EL (cell line): ENCODE results near the gene CAMKMT.

ENCODE experiments used
- DNase-seq: peaks from one replicate; pipeline ENCODE4 v3.0.0-alpha.2; 2016

The CAMKMT gene

DNA sequence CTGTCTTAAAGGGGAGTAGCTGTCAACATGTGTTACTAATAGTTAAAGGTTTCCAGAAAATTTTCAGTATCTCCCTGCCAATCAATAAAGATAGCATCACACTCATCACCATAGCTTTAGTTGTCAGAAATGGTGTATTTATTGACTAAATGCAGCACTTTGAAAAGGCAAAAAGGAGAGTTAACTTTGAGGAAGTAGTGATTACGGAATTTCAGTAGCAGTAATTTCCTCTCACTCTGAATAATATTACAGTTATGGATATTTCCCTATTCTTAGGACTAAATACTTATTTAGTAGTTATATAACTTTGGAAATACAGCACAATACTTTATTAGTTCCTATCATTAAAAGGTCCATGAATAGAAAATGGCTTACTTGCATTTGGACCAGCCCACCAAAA, 250.5 kb downstream of the CAMKMT start:
- no peak for DNase-seq

DNA sequence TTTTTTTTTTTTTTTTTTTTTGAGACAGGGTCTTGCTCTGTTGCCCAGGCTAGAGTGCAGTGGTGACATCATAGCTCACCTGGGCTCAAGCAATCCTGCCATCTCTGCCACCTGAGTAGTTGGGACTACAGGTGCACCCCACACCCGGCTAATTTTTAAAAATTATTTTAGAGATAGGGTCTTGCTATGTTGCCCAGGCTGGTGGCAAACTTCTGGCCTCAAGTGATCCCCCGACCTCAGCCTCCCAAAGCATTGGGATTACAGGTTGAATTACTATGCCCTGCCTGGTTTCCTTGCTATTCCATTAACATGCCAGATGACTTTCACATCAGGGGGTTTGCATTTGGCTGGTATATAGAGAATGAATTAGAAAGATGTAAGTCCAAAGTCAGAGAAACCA, 253.2 kb downstream of the CAMKMT start:
- DNase-seq: no peak

- no peak for DNase-seq
These were observed 254.3 kb downstream of the CAMKMT start for GRCh38 chr2:44615950-44616518.

GRCh38 chr2:44616667-44617155, 255.0 kb downstream of the CAMKMT start:
- DNase-seq: no peak

DNA sequence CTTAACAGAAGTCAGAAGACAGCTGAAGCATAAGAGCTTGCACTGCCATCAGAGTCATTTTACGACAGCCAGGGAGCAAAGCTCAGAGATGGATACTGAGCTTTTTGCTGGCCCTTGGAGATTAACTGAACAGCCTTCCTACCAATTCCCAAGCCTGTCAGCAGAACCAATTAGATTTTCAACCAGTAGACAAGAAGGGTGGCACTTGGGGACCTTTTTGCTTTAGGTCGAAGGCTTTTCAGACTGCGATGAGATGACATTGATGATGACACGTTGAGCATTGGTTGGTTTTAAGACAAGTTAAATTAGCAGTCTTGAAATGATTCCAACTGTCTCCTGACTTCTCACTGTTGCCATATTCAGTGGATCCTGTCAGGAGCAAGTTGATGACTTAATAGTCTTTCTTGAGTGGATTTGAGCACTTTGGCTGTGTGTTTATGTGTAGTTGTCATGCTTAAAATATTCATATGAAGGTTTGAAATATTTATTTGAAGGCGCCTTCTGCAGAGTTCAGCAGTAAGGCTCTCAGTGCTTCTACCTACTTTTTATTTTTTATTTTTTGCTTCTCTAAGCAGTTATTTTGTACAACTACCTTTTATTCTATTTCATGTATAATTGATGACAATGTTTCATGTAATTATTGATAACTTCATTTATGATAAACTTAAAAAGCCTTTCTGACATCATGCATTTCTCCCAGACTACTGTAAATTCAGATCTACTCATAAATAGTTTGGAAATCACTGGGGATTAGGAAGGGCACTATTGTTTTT, 256.7 kb downstream of the CAMKMT start:
- no peak for DNase-seq

- no peak for DNase-seq
These were observed 258.6 kb downstream of the CAMKMT start for GRCh38 chr2:44620189-44620990.

DNA sequence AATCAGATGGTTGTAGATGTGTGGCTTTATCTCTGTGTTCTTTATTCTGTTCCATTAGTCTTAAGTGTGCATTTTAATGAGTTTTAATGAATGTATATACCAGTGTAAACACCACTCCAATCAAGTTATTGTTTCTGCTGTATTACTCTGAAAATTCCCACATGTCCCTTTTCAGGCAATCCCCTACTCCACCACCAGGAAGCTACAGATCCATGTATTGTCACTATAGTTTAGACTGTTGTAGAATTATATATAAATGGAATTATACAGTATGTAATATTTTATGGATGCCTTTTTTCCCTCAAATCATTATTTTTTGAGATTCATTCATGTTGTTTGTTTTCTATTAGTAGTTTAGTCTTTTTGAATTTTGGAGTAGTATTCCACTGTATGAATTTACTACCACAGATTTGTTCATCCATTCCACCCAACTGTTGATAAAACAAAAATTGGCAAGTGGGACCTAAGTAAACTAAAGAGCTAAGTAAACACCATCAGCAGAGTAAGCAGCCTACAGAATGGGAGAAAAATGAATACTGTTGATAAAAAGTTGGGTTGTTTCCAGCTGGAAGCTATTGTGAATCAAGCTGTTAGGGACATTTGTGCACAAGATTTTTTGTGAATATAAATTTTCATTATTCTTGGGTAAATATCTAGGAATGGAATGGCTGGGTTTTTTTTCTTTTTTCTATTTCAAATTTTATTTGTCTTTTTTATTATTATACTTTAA, 262.0 kb downstream of the CAMKMT start:
- no peak for DNase-seq

DNA sequence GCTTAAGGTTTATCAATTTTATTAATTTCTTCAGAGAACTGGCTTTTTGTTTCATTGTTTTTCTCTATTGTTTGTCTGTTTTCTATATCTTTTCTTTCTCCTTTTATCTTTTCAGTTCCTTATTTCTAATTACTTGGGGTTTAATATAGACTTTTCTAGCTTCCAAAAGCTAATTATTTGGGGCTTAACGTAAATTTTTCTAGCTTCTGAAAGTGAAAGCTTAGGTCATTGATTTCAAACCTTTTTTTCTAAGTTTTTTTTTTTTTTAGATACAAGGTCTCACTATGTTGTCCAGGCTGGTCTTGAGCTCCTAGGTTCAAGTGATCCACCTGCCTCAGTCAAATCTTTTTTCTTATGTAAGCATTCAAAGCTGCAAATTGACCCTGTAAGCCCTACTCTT, 266.6 kb downstream of the CAMKMT start:
- no peak for DNase-seq

GRCh38 chr2:44632931-44633689, 271.4 kb downstream of the CAMKMT start:
- DNase-seq: no peak

GRCh38 chr2:44635725-44636124, 274.0 kb downstream of the CAMKMT start:
- DNase-seq: no peak

DNA sequence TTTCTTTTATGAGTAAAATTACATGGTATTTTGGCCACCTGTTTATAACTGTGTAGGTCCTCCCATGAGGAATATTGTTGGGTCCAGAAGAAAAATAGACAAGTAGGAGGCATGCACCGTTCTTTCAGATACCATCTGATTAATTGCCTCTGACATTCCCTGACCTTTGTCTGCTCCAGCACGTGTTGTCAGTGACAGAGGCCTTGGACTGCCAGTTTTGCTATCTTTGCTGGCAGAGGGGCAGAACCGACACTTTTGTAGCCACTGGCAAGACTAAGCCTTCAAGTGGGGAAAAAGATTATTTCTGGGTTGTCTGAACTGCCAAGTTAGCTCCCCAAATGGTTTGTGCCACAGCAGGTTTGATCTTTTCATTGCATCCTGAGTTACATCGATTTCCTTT, 276.9 kb downstream of the CAMKMT start:
- DNase-seq: no peak

DNA sequence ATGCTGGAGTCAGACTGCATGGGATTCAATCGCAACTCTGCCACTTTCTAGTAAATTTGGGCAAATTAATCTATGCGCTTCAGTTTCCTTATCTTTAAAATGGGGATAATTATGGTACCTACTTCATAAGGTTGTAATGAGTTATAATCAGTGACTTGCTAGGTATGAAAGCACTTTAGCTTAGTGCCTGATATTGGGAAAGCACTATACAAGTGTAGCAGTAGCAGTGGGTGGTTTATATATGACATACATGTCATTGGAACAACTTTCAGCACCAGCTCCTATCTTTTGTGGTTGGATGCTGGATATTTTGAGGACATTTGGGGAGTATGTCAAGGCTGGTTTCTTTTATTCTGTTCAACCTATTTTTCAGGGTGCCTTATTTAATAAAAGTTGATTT, 277.7 kb downstream of the CAMKMT start:
- no peak for DNase-seq

DNA sequence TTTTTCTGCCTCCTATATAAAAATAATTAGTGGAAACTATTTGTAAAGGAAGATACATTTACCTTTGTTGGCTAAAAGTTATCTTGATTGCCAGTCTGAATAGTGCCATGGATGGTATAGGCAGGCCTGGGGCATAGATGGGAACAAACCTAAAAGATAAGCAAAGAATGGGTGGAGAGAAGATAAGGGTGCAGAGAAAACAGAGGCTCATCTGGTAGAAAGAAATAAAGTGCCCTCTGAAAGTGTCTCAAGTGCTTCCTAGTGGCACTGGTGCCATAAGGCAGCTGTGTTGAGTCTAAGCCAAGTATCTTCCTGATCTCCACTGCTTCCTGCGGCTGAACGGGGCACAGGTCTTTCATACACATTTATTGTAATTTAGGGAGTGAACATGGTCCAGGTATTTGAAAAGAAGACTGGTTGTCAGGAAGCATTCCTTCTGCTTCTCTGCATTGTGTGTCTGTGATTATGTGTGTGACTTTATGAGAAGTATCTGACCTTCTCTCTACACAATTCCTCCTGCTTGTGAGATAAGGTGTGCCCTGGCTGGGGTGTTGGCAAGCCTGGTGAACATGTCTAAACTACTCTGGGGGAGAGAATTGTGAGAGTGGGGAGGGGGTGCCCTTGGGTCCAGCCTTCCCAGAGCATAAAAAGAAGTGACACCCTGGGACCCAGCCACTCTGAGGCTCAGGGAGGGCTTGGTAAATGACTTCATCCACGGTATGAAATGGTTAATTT, 280.5 kb downstream of the CAMKMT start:
- DNase-seq: no peak

DNA sequence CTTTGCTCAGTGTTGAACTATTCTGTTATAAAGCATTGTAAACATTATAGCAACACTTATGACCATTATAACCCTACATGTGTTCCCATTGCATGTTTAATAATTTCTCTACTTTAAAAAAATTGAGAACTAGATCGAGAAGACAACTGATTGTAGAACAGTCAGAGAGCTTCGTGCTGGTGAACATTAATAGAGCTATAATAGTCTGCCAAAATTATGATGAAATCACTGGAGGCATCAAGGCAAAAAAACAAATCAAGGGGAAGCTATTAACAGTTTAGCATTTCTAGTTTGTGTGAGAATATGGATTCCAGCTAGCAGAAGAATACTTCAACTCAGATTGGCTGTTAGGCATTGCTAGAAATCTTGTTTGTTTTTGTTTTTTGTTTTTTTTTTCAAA, 284.2 kb downstream of the CAMKMT start:
- DNase-seq: no peak

DNA sequence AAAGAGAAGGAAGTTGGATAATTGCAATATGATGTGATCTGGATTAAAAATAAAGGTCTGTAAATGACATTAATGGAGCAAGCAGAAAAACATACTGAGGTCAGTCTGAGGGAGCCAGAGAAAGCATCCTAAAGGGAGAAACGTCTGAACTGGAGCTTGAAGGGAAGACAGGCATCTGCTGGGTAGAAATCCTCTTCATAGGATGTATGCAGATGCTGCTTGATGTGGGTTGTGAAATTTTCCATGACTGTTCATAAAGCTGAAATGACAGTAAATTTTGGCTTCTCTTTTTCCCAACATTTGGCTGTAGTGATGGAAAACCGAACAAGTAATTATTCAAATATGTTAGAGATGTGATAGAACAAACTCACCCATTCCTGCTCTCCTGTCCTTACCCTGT, 287.6 kb downstream of the CAMKMT start:
- no peak for DNase-seq

- no peak for DNase-seq
These were observed 289.0 kb downstream of the CAMKMT start for GRCh38 chr2:44650796-44651195.

DNA sequence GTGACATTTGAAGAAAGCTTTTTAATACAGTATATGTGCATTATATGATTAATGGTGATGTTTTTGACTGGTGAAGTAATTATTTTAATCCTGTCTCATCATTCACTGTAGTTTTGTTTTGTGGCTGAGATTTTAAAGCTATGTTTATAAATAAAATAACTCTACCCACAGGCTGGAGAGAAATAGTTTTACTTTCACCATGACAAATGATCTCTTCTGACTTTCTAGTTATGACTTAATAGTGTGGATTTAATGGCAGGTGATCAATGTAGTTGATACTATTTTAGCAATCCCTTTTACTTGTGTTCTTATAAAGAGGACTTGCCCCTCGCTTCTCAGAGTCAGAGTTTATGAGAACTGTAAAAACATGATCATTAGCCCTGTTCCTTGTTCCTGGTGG, 290.2 kb downstream of the CAMKMT start:
- DNase-seq: no peak

DNA sequence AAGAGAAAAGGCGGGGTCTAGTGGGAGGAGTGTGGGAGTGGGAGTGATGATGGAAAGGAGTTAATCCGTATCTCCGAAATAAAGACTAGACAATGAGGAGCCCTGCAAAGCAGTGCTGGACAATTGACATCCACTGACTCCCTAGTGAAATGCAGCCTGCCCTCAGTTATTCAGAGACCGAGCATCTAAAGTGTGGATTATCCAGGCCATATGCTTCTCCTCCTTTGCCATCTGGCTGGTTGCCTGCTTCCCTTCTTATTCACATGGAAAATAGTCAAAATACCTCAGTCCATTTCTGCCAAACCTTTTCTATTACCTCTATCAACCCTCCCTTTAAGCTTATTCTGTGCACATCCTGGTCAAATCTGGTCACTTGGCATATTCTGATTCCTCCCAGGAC, 291.0 kb downstream of the CAMKMT start:
- DNase-seq: no peak

DNA sequence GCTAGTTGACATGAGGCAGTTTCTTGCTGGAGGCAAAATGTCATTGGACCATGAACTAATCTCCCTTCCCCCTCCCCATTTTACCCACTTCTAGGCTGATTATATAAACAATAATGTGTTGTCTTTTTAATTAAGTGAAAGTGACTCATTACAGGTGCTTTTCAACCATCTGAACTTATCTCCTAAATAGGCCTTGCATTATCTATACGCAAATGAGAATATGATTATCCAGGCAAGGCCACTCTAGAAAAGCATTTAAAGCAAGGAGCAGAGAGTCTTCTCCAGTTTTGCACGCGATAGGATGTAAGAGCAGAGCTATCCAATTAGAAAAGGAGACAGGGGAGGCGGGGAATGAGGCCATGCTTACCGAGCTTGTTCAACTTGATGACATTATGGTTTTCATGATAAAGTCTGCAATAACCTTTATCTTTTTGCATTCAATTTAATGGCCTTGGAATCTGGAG, 293.7 kb downstream of the CAMKMT start:
- no peak for DNase-seq

- no peak for DNase-seq
These were observed 294.7 kb downstream of the CAMKMT start for GRCh38 chr2:44656460-44656859.

- DNase-seq: no peak
These were observed 301.8 kb downstream of the CAMKMT start for GRCh38 chr2:44663471-44664073.
